NT2/D1 (cell line): ENCODE data around the gene PPEF1.

Source experiments
- YY1 ChIP-seq: IDR thresholded peaks from 2 replicates; pipeline ENCODE4 v1.6.1; 2011; ENCODE audit not compliant: insufficient read length, insufficient read depth
- ZNF274 ChIP-seq: IDR thresholded peaks from 2 replicates; pipeline ENCODE4 v1.6.1; 2011; ENCODE audit warnings: mild to moderate bottlenecking, low read depth, low read length

- no peak for TF ChIP-seq ZNF274
- no peak for TF ChIP-seq YY1
Observed at GRCh38 chrX:18664947-18665346, 42.5 kb upstream of the PPEF1 start.
